GM10266 (cell line): Measurements from ENCODE around the gene IKZF2.

Experiments used
- DNase-seq: peaks from one replicate; pipeline ENCODE4 v3.0.0; 2012; ENCODE audit errors: extremely low spot score
- CTCF ChIP-seq: IDR thresholded peaks from 2 replicates; pipeline ENCODE4 v1.5.1; 2012; ENCODE audit warnings: mild to moderate bottlenecking, low read depth; ENCODE audit not compliant: control insufficient read depth, insufficient read depth; ENCODE audit errors: missing control alignments

IKZF2 gene

GRCh38 chr2:213119061-213119809 lies 32.2 kb downstream of the IKZF2 start:
- no peak for TF ChIP-seq CTCF
- peak; percentile 22 for DNase-seq

- TF ChIP-seq CTCF = no peak
- no peak for DNase-seq
These were observed 43.1 kb downstream of the IKZF2 start for GRCh38 chr2:213108308-213108707.

GRCh38 chr2:213107728-213108127 lies 43.7 kb downstream of the IKZF2 start:
- DNase-seq = no peak
- TF ChIP-seq CTCF = no peak

- no peak for DNase-seq
- TF ChIP-seq CTCF = no peak
These were observed 46.2 kb downstream of the IKZF2 start for GRCh38 chr2:213105212-213105611.

GRCh38 chr2:213104903-213105202 lies 46.6 kb downstream of the IKZF2 start:
- no peak for TF ChIP-seq CTCF
- no peak for DNase-seq

GRCh38 chr2:213104092-213104902 lies 47.1 kb downstream of the IKZF2 start:
- TF ChIP-seq CTCF = no peak
- DNase-seq = no peak
